ENCODE results near the gene SH3TC2.

The SH3TC2 gene

GRCh38 chr5:148967783-148968182, 95.1 kb downstream of the SH3TC2 start:
- no peak for DNase-seq

GRCh38 chr5:148966938-148967337, 95.9 kb downstream of the SH3TC2 start:
- no peak for DNase-seq

DNA sequence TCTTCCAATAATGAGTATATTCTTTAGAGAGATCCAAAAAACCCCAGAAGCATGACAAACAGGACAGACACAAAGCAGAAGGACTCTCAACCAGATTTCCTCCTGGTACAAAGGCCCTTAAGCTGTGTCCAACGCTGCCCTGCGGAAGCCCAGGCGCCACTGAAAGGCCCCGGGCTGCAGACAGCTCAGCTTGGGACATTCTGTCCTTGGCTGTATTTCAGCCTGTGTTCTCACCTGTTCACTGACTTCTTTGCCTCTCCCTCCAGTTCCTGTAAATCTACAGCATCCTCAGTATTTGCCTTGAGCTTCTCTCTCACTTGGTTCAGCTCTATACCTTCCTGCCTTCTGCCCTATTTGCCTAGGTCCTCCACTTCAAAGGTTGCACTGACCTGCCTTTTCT, 96.5 kb downstream of the SH3TC2 start:
- DNase-seq: no peak

DNA sequence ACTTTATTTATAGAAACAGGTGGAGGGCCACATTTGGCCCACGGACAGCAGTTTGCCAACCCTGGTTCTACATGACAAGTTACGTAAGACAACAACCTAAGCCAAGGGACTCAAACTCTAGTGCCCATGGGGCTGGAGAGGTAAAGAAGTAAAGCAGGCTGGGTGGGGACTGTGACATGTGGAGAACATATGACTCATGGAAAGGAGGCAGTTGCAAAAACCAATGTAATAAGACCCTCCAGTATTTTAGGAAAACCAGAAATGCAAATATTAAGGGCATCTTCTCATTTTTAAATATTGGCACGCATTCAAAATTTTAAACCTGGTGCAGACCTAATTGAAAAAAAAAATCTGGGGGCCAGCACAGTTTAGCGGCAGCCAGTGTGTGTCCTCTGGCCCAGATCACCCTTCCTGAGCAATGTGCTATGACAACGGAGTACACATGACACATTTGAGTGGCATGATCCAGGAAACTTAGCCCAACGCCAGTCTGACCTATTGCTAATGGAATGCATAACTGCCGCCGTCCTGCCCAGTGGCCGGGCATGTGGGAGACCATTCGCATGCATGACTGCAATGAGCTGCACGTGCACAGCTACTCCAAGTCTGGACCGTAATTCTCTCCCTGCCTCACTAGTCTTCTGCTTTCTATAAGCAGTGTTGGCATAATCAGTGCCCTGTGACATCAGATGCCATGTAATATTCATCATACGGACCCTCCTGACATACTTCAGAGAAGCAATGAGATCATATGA, 97.2 kb downstream of the SH3TC2 start:
- DNase-seq: no peak

DNA sequence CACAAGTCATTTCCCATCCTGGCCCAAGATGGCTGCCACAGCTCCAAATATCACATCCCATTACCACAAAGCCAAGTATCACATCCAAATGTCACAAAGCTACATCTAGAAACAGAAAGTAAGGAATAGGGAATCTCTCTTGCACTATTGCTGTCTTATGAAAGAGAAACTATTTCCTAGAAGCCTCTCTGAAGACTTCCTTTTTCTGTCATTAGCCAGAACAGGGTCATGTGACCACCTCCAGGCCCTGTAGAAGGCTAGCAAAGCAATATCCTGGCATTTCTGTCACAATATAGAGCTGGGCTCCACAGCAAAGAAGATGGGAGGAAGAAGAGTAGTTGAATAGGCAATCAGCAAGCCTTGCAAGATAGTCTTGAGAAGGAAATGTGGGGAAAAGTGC, 99.2 kb downstream of the SH3TC2 start:
- DNase-seq: no peak

- no peak for DNase-seq
Measured at GRCh38 chr5:148962761-148963324, 100.0 kb downstream of the SH3TC2 start.

DNA sequence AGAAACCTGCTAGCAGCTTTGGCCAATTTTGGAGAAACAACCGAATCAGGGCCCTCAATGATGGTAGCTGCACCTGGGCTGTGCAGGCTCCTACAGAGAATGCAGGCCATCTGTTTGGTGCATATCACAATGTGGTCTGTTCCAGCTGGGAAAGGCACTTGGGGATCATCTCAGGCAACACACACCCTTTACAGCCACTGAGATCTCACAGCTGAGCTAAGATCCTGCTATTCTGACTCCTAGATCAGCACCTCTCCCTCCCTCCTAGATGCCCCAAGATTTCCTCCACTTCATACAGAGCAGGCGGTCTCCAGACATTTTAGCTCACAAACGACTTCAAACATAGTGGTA, 100.7 kb downstream of the SH3TC2 start:
- DNase-seq: no peak

DNA sequence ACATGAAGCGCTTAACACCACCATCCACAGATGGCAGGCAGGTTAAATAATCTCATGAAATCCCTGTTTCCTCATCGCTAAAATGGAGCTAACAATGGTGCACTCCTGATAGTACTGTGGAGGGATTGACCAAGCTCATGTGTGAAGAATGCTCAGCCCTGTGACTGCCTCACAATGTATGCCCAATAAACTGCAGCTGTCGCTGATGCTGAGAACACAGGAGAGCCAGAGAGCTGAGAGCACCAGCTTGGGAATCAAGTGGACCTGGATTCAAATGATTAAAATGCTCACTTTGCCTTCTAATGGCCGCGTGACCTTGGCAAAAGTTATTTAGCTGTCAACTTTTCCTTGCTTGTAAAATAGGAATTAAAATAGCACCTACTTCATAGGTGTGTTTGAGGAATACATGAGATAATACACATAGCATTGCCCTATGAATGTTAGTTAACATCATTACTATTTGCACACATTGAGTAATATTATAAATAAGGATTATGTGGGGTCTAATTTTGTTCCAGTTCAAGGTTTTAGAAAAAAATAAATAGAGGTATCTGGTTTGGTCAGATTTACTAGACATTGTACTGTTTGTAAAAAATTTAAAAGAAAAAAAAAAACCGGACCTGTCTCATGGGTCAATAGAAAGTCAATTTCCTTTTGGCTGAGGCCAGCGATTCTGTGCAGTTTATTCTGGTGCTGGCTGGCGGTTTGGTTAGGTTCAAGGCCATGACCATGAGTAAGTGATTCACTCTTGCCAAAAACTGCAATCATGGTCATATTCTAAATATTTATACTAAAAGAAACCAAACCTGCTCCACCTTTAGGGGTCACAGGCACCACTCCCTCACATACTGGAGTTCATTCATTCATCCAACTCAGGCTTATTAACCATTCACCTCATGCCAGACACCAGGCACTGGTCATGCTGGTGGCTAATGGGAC, 101.3 kb downstream of the SH3TC2 start:
- no peak for DNase-seq

DNA sequence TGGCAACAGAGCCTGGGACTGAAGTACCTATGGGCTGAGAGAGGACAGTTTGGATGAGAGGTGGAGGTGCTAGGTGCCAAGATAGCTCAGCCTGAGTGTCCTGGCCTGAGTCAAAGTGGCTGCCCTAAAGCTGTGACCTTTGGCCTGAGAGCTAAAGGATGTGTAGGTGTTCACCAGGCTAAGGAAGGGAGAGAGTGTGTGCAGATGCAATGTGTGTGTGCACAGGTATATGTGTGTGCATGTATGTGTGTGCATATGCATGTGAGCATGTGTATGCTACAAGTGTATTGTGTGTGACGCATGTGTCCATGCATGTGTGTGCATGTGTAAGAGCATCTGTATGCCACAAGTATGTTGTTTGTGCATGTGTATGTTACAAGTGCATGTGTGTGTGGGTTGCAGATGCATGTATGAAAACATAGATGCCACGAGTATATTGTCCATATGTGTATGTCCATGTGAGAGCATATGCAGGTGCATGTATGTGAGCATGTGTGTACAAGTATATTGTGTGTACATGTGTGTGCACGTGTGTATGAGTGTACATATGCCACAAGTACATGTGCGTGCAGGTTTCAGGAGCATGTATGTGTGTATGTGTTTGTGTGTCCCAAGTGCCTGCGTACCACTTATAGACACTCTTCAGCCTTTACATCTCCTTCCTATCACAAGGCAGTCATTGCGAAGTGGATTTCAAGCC, 102.6 kb downstream of the SH3TC2 start:
- DNase-seq: no peak

DNA sequence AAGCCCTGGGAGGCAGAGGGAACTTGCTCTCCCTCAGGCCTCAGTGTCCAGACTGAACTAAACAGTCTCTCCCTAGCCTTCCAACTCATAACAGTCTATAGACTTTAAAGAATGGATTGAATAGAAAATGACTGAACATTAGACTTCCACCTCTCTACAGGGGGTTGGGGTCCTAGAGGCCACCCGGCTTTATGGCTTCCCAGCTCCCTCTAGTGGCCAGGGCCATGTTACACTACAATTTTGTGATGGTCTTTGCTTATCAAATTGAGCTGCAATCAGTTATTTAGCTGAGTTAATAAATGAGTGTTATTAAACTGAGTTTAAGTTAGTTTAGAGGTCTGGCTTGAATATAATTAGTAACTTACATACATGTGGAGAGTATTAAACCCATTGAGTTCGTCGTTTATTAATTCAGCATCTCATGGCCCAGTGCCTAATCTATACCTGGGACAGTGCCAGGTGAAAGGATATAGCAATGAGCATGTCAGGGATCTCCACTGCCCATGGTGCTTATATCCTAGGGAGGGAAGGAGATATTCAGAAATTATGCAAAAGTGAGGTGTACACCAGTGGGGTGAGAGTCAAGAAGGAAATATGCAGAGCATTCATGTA, 105.2 kb downstream of the SH3TC2 start:
- peak; percentile 39 for DNase-seq

GRCh38 chr5:148956477-148957385, 106.1 kb downstream of the SH3TC2 start:
- no peak for DNase-seq
